ENCODE data around the gene NR1D1.
A peak's percentile ranks its signal among the peaks of the same experiment; 100 is the strongest.

NR1D1 gene

GRCh38 chr17:40067710-40068109, 32.7 kb downstream of the NR1D1 start:
- DNase-seq (ENCODE audit: low spot score) = no peak
- TF ChIP-seq CTCF (IDR thresholded peaks at IDR 0.05; ENCODE audit: extremely low read depth, insufficient read depth, missing control alignments) = no peak
- in situ Hi-C loops (cut with MboI; ENCODE audit: low pct_unique_long_range_greater_than_20kb, low sequenced_read_pairs, unreplicated experiment) = no loop called here

DNA sequence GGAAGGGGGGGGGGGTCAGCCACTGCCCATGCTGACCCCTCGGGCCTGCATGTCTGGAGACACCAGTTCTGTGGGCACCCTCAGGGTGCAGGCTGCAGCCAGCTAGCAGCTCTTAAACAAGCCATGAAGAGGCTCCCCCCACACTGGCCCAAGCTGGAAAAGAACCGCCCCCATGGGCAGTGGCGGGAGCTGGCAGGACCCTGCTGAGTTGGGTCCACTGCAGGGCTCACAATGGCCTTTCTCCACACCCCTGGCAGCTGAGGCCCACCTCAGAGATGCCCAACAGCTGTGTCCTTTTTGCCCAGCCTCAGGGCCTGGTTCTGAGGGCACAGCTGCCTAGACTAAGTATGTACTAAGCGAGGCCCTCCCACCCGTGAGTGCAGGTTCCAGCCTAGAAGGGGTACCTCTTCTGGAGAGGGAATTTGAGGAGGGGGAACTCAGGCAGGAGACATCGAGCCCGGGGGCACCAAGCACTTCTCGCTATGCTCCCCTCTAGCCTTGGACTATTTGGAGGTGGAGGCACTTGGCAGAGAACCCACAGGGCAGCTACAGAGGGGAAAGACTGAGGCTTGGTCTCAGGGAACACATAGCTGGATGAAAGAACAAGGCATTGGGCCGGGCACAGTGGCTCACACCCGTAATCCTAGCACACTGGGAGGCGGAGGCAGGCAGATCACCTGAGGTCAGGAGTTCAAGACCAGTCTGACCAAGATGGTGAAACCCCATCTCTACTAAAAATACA, 34.4 kb downstream of the NR1D1 start:
- DNase-seq (ENCODE audit: low spot score) = no peak
- in situ Hi-C loops (cut with MboI; ENCODE audit: low pct_unique_long_range_greater_than_20kb, low sequenced_read_pairs, unreplicated experiment) = no loop called here
- TF ChIP-seq CTCF (IDR thresholded peaks at IDR 0.05; ENCODE audit: extremely low read depth, insufficient read depth, missing control alignments) = no peak

DNA sequence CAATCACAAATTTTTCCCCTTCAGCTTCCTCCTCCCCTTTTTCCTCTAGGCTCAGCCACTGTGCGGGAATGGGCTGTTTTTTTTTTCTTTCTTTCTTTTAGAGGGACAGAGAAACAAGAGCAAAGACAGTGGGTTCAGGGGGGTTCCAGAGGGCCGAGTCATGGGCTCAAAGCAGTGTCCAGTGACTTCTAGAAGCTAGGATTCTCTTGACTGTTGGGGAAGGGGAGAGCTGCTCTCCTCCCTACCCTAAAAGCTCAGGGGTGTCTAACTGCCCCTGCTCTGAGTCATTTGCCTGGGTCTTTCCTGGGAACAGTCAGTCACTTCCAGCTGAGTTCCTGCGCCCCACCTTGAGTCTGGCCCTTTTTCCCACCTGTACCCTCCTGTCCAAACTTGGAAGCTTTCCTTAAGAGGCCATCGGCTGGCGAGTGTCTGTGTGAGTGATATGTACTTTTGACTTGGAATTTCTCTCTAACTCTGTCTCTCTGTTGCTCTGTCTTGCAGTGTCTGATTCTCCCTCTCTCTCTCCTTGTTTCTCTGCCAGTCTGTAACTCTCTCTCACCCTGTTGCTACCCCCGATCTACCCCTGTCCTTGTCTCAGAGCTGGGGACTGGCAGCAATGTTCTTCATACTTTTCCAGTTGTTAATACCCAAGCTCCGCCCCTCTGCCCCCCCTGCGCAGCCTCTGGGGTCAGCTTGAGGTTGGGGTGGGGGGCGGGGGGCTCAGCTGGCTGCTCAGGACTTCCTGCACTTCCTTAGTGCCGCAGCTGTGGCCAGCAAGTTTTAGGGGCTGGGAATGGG, 35.2 kb downstream of the NR1D1 start:
- in situ Hi-C loops (cut with MboI; ENCODE audit: low pct_unique_long_range_greater_than_20kb, low sequenced_read_pairs, unreplicated experiment) = no loop called here
- DNase-seq (ENCODE audit: low spot score) = no peak
- no peak for TF ChIP-seq CTCF (IDR thresholded peaks at IDR 0.05; ENCODE audit: extremely low read depth, insufficient read depth, missing control alignments)

DNA sequence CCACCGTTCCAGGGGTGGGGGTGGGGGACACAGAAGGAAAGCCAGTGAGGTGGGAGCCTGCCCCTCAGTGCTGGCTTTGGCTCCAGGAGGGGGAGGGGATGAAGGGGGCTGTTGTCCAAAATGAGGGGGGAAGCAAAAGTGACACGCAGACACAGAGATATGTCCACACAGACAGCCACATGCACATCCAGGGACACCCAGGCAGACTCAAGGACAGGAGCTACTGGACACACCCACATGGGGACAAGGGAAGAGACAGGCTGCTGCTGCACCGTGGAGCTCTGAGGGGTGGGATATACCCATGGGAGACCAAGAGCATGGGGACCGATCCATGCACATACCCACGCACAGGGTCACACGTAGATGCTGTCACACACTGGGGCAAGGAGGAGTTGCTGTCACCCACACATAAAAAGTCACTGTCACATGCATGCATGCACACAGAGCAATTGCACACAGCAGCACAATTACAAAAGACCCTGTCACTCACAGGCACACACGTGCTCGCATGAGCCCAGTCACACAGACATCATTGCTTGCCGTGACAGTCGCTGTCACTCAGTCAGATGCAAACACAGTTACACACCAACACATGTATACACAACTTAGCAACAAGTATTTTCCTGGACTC, 36.4 kb downstream of the NR1D1 start:
- in situ Hi-C loops (cut with MboI; ENCODE audit: low pct_unique_long_range_greater_than_20kb, low sequenced_read_pairs, unreplicated experiment) = no loop called here
- no peak for DNase-seq (ENCODE audit: low spot score)
- TF ChIP-seq CTCF (IDR thresholded peaks at IDR 0.05; ENCODE audit: extremely low read depth, insufficient read depth, missing control alignments) = no peak

- in situ Hi-C loops (cut with MboI; ENCODE audit: low pct_unique_long_range_greater_than_20kb, low sequenced_read_pairs, unreplicated experiment) = no loop called here
- peak; percentile 61 for DNase-seq (ENCODE audit: low spot score)
- no peak for TF ChIP-seq CTCF (IDR thresholded peaks at IDR 0.05; ENCODE audit: extremely low read depth, insufficient read depth, missing control alignments)
Observed at GRCh38 chr17:40063187-40063771, 37.1 kb downstream of the NR1D1 start.

Measured in GM13977 (cell line).